AG09319 (cell line): ENCODE measurements around the gene LILRB3.
"Not testable (repeated sequence)": the region's sequence is repeated elsewhere in the genome, so short reads cannot be mapped to it uniquely, and the experiment has no call there.

Source experiments
- DNase-seq: peaks from one replicate; pipeline ENCODE4 v3.0.0-alpha.2; 2010; ENCODE audit warnings: low read depth; ENCODE audit errors: extremely low read depth
- CTCF ChIP-seq: IDR thresholded peaks from 2 replicates; pipeline ENCODE4 v1.5.1; 2011; ENCODE audit warnings: low read depth, mild to moderate bottlenecking, inconsistent platforms, low read length, moderate library complexity

LILRB3 gene

GRCh38 chr19:54248016-54248601, 25.3 kb upstream of the LILRB3 start:
- no peak for TF ChIP-seq CTCF
- DNase-seq: no peak

GRCh38 chr19:54247106-54247930, 24.5 kb upstream of the LILRB3 start:
- no peak for DNase-seq
- no peak for TF ChIP-seq CTCF

GRCh38 chr19:54245936-54246335, 23.1 kb upstream of the LILRB3 start:
- no peak for TF ChIP-seq CTCF
- no peak for DNase-seq

- not testable (repeated sequence) for DNase-seq
Observed at GRCh38 chr19:54243809-54244208, 21.0 kb upstream of the LILRB3 start.

- DNase-seq: not testable (repeated sequence)
Observed at GRCh38 chr19:54242646-54243045, 19.8 kb upstream of the LILRB3 start, which contains the start of gene LILRA6. LILRA6 (minus strand) TSS chr19:54242790.

GRCh38 chr19:54242234-54242633, 19.4 kb upstream of the LILRB3 start:
- DNase-seq: not testable (repeated sequence)

GRCh38 chr19:54240372-54241336, 17.8 kb upstream of the LILRB3 start:
- not testable (repeated sequence) for DNase-seq

GRCh38 chr19:54239491-54240371, 16.9 kb upstream of the LILRB3 start:
- DNase-seq: not testable (repeated sequence)

- TF ChIP-seq CTCF: no peak
- DNase-seq: no peak
Observed at GRCh38 chr19:54233941-54234340, 11.1 kb upstream of the LILRB3 start.
